NCI-H510A (cell line): Measurements from ENCODE around the gene ME1.
"Not testable (repeated sequence)": the region's sequence is repeated elsewhere in the genome, so short reads cannot be mapped to it uniquely, and the experiment has no call there.

Experiments
- DNase-seq: peaks from one replicate; lab custom pipeline; 2025; lab: John Stamatoyannopoulos, UW

Gene ME1

DNA sequence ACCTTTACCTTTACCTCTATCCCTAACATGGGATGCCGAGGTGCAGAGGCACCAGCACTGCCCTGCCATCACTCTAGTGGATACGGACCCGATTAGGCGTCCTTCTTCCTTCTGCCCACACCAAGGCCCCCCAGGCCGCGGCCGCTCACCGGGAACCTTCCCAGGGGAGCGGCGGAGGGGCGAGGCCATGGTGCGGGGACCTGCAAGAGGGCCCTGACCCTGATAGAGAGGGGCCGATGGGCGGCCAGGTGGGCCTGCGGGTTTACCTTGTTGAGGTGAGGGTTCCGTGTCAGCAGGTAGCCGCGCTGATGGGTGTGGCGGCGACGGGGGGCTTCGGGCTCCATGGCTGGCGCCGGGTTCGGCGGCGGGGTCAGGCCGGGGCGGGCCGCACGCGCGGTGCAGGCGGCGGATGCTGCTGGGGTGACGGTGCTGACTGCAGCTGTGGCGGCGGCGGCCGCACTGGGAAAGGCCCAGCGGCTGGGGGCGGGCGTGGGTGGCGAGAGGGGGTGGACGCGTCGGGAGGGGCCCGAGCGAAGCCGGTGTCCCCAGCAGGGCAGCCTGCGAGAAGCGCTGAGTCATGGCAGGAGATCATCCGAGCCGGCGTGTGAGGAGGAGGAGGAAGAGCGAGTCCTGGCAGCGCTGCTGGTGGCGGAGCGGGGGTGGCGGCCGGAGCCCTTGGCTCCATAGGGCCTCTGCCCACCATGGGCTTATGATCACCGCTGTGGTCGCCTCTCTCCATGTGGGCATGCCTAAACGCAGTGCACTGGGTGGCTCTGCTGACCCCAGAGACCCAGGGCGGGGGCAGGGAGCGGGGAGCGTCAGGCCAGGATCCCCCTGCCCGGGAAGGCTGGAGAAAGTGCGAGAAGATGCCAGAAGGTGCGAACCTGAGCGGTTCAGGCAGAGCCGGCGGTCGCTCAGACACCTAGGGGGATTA, at the start of gene ME1:
TSS of gene ME1 (minus strand) at position 441 of the 934 bp plus-strand sequence. CDS start at position 344, 97 bp downstream.
- peak; percentile 50 for DNase-seq

DNA sequence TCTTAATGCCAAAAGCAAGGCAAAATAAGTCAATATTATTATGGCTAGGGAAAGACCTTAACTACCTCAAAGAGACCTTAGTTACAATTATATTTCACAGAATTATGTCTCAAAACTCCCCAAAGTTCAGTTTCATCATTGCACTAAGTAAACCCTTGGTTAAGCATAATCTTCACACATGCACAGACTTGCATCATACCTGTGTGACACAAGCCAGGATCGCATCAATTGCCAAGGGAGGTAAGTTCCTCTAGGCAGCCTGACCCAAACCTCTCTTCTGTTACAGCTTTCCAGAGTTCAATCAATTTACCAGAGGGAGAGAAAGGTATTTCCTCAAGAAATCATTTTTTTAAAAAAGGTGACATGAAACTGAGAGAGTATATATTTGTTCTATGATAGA, 49.6 kb upstream of the ME1 start:
- DNase-seq = no peak

DNA sequence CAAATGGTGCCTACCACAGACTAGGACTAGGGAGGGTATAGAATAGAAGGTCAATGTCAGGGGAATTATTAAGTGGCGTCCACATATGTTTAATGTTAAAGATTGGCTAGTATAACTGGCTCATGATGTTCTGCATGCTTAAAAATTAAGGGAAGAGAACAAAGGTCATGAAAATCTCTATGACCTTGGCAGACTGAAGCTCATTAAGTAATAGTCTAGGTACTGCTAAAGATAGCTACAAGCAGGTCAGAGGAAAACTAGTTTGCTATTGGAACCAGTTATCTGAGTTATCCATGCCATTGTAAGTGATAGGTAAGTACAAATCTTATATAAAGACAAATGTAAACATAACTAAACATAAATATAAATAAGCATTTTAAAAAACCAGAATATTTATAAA, 48.5 kb upstream of the ME1 start:
- DNase-seq = no peak

DNA sequence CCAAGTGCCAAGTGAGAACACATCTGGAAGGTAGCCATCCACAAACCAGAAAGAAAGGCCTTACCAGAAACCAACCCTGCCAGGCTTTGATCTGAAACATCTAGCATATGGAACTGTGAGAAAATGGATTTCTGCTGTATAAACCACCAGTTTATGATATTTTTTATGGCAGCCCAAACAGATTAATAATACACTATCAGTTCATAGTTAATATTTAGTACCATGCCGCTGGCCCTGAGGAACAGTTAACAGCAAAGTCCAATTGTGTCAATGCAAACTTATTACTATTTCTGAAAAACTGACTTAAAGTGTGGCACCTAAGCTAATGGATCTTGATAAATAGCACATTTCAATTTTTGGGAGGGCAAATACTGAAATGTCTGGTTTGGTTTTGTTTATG, 46.1 kb upstream of the ME1 start:
- no peak for DNase-seq

DNA sequence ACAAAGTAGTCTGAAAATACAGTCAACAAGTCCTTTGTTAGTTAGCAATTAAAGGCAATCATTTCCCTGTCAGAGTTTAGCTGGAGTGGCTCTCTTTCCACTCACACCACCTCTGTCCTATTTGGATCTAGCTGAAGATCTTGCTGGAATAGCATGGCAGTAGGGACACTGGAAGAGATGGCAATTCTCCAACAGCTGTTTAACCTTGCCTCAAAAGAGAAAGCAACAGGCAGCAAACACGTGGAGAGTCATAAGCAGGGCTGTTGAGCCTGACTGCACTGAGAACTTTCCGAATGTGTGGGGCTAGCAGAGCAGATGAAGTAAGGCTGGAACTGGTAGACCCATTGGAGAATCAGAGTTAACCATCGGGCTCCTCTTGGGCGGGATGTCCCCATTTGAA, 43.5 kb upstream of the ME1 start:
- no peak for DNase-seq

DNA sequence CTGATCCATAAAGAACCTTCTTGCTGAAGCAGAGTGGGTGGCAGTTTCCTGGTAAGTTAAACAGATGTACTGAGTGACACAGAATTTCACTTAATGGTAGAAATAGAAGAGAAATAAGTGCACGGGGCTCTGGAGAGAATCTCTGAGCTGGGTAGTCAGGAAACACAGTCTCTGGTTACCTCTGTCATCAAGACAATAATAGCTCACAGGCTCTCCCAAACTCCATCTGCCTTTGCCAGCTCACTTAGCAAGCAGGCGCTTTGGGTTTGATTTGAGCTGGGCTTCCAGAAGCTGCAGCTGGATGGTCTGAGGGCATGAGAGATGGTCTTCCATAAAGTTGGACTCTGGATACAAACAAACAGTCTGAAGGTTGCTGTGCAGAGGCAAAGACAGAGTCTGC, 41.9 kb upstream of the ME1 start:
- DNase-seq = no peak

DNA sequence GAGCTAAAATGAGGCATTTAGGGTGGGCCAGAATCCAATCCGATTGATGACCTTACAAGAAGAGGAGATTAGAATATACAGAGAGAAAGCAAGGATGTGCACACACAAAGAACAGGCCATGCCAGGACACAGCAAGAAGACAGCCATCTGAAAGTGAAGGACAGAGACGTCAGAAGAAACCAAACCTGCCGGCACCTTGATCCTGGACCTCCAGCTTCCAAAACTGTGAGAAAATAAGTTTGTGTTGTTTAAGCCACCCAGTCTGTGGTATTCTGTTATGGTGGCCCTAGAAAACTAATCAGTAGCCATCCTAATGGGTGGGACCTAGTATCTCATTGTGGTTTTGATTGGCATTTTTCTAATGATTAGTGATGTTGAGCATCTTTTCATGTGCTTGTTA, 39.7 kb upstream of the ME1 start:
- no peak for DNase-seq

DNA sequence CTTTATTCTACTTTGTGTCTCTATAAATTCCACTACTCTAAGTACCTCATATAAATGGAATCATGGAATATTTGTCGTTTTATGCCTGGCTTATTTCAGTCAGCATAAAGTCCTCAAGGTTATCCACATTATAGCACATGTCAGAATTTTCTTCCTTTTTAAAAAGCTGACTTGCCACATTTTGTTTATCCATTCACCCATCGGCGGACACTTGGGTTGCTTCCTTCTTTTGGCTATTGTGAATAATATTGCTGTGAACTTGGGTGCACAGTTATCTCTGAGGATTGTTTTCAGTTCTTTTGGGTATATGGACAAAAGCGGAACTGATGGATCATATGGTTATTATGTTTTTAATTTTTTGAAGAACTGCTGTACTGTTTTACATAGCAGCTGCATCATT, 39.1 kb upstream of the ME1 start:
- DNase-seq = no peak

DNA sequence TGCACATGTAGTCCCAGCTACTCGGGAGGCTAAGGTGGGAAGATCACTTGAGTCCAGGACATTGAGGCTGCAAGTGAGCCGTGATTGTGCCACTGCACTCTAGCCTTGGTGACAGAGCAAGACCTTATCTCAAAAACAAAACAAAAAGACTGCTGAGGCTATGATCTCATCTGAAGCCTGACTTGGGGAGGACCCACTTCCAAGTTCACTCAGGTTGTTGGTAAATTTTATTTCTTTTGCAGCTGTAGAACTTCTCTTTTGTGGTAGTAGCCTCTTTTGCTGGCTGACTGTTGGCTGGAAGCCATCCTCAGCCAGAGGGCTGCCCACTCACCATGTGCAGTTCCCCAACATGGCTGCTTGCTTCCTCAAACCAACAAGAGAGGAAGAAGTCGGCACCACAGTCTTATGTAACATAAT, 36.8 kb upstream of the ME1 start:
- DNase-seq = no peak

DNA sequence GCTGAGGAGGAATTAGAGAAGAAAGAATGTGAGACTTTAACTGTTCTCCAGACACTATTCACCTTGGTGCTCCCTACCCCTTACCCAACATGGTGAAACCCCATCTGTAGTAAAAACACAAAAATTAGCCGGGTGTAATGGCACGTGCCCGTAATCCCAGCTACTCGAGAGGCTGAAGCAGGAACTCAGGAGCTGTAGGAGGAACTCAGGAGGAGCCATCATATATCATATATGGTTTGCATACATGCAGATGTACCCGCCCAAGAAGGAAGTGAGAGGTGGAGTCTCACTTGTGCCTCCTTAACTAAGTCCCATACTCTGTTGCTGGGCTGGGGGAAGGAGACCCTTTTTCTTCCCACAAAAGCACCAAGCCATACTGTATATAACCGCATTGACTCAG, 35.5 kb upstream of the ME1 start:
- DNase-seq = no peak

DNA sequence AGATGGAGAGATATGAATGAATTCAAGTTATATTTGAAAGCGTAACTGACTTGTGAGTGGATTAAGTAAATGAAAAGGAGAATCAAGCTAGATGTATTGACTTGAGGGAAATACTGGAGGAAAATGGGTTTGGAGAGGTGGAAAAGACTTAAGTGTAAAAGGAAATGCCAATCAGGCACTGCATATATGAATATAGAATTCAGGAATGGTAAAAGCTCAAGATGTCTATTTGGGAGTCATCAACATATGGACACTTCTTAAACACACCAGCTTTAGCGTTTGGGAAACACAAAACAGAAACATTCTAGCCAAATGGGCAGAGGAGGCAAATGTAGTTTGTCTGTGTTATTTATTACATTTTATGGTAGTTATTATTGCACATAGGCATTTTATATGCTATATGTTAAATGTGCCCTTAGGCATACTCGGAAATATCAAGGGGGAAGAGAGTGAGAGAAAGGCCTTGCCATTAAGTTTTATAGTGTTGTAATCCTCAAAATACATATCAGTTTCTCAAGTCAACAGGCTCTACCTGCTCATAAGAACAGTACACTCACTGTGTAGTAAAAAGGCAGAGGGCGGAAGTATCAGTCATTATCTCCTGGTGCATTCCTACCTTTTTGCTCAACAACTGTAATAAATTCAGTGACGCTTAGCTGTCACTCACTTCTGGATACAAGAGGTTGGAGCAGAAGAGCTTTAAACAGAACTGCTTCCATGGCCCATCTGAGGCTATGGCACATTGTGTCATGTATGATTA, 33.7 kb upstream of the ME1 start:
- DNase-seq = no peak

DNA sequence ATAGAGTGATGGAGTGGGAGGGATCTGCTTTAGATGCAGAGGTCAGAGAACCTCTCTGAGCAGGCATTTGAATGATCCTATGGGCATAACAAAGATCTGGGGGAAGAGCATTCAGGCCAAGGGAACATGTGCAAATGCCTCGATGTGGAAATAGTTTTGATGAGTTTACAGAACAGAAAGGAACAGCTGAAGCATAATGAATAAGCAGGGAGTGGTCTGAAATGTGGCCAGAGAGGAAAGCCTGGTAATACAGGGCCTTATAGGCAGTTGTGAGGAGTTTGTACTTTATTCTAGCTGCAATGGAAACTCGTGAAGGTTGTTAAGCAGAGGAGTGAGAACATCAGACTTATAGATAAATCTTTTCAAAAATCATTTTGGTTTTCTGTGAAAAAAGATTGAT, 33.0 kb upstream of the ME1 start:
- DNase-seq = no peak

DNA sequence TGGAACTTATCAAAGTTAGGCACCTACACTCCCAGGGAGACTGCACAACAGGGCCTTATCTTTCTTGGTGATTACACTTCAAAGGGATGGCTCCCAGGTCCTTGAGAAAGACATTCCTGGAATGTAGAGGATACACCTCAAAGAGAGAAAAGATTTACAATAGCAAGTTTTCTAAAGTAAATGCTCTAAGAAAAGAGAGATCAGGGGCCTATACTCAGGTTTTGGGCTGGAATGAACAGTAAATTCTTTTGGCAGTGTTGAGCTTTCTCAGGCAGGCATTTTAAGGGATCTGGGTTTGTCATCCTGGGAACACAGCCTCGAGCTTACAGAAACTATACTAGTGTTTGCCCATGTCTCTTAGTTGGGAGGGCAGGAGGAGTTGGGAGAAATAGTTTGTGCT, 31.7 kb upstream of the ME1 start:
- DNase-seq = no peak

DNA sequence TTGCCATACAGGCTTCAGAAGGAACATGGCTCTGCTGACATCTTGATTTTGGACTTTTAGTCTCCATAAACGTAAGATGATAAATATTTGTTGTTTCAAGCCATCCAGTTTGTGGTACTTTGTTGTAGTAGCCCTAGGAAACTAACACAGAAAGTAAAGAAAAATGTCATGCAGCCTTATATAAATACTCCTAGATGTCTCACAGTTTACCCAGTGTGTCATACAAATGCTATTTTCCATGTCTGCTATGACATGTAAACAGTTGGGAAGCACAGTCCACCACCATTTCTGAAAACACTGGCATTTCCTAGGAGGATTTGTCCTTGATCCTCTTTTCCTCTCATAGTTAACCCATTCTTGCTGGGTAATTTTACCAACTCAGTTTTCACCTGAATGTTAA, 30.6 kb upstream of the ME1 start:
- DNase-seq = no peak

DNA sequence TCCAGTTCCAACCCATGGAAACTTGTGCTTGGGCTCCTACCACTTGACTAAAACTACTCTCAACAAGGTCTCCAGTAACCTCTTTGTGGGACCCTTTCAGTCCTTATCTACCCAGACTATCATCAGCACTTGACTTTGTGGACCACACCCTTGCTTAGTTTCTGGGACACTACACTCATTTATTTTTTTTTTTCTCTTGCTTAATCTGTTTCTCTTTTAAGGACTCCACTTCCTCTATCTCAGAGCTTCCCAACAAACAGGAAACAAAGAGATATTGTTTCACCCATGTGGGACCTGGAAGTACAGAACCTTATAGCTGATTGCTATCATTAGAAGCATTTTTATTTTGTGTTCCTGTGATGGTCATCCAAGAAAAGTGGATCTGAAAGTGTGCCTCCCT, 28.8 kb upstream of the ME1 start:
- DNase-seq = no peak

DNA sequence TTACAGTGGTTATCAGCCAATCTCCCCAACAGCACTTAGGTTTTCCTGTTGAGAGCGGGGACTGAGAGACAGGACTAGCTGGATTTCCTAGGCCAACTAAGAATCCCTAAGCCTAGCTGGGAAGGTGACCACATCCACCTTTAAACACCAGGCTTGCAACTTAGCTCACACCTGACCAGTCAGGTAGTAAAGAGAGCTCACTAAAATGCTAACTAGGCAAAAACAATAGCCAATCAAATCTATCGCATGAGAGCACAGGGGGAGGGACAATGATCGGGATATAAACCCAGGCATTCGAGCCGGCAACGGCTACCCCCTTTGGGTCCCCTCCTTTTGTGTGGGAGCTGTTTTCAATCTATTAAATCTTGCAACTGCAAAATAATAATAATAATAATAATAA, 19.2 kb upstream of the ME1 start:
- not testable (repeated sequence) for DNase-seq

DNA sequence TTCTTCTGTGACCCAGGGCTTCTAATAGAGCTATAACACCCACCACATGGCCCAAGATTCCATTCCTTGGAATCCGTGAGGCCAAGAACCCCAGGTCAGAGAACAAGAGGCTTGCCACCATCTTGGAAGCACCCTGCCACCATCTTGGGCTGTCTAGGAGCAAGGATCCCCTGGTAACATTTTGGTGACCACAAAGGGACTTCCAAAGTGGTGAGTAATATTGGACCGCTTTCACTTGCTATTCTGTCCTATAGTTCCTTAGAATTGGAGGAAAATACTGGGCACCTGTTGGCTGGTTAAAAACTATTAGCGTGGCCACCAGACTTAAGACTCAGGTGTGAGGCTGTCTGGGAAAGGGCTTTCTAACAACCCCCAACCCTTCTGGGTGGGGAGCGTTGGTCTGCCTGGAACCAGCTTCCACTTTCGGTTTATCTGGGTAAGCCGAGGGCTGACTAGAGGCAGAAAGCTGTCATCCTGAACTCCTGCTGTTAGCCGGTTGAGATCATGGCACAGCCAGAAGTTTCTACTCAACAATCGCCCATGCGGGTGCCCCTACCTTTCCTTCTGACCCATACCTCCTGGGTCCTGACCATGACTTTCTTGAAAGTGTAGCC, 13.3 kb upstream of the ME1 start:
- DNase-seq = not testable (repeated sequence)

DNA sequence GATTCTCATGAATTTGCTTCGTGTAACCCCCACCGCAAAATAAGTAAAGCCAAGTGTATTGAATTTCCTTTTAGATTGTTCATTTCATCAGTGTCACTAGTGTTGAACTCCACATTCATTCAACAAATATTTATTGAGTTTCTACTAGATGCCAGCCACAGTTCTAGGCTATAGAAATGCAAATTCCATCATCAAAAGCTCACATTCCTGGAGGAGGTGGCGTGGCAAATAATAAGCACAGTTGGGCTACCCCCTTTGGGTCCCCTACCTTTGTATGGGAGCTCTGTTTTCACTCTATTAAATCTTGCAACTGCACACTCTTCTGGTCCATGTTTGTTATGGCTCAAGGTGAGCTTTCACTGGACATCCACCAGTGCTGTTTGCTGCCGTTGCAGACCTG, 12.7 kb upstream of the ME1 start:
- DNase-seq = no peak

DNA sequence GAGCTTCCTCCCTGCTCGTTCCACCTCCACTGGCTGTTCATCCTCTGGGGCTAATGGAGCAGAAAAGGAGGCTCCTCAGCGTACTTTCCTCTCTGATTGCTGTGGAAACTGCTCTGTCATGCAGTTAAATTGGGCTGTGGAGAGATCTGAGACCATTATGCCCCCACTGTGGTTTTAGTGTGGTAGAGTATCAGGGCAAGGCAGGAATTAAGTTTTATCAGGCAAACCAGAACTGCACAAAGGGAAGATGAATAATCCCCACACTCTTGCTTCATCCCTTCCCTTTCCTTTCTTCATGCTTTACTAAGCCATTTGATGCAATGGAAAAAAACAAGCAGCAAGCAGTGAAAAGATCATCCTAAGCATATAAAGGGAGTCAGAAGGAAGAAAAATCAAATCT, 11.9 kb upstream of the ME1 start:
- no peak for DNase-seq

DNA sequence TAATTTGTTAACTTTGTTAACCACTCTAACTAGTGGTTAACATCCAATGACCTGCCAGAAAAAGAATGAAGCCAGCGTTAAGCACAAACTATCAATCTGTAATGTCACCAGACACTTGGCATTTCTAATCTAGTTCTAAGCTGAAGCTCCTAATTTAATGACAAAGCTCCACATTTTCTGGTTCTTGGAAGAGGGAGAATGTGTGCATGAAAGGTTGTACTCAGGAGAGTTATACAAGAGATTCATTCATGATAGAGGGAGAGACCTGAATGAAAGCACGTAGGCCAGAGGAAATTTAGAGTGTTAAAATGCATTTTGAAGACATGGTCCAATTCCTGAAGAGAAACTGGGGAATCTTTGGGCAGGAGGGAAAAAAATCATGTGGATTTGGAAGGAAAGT, 8.3 kb upstream of the ME1 start:
- no peak for DNase-seq

DNA sequence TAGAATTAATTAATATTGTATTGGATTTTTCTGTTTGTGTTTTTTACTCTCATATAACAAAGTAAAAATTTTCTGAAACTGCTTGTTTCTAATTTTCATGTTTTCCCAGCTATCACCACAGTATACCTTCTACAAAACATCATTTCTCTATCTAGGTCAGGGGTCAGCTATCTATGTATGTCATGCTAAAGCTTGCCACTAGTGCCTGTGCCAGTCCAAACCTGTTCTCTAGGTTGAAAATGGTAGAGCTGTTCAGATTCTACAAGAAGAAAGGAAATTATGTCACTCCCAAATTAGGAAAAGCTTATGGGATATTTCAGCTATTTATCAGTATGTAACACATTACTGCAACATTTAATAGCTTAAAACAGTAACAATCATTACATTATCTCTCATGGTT, 5.8 kb upstream of the ME1 start:
- DNase-seq = no peak

DNA sequence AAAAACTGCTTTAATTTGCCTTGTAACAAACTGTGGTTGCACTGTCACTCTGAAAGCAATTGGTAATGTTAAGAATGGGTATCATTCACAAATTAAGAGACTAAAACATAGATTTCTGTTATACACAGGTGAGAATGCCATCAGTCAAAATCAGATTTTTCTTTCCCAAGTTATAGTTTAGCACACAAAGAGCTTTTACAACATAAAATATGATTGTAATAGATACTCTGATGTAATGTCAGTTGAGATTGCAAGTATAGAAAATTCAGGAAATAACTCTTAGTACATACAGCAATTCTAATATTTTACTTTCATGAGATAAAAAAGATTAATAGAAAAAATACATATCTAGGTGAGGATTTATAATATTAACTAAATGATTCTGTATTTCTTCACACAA, 2.3 kb upstream of the ME1 start:
- DNase-seq = no peak

DNA sequence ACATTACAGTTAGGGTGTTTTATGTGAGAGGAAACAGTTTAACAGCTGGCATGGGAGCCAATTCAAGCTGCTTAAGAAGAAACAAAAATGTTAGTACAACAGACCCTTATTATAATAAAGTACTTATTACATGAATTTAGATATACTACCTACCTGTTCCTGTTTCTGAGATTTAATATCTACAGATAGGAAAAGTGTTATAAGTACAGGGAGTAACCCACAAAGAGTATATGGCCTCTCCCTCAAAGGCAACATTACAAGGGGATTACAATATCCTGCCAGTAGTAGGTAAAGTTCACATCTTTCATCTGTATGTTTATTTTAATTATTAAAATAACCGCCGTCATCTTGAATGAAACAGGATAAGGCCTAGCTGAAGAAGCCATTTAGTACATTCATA, 1.8 kb upstream of the ME1 start:
- no peak for DNase-seq
